AG10803 (cell line): ENCODE results near the gene NDUFS6.

Source experiments
- DNase-seq: peaks from one replicate; pipeline ENCODE4 v3.0.0; 2010; ENCODE audit warnings: low read depth
- H3K4me3 ChIP-seq: 2 replicates; pipeline ENCODE4 v1.5.1; 2011; ENCODE audit warnings: mild to moderate bottlenecking, low read length, control low read depth
- TF ChIP-seq, protein P1 (sequence below): conservative IDR thresholded peaks from 2 replicates; pipeline ENCODE4 v1.5.1; 2011; ENCODE audit warnings: mild to moderate bottlenecking, low read length, control low read depth, inconsistent platforms

Gene NDUFS6

GRCh38 chr5:1784197-1785050 is 16.8 kb upstream of the NDUFS6 start:
- no peak overlapping the region for H3K4me3 ChIP-seq
- no peak for DNase-seq
- TF ChIP-seq, protein P1, sequence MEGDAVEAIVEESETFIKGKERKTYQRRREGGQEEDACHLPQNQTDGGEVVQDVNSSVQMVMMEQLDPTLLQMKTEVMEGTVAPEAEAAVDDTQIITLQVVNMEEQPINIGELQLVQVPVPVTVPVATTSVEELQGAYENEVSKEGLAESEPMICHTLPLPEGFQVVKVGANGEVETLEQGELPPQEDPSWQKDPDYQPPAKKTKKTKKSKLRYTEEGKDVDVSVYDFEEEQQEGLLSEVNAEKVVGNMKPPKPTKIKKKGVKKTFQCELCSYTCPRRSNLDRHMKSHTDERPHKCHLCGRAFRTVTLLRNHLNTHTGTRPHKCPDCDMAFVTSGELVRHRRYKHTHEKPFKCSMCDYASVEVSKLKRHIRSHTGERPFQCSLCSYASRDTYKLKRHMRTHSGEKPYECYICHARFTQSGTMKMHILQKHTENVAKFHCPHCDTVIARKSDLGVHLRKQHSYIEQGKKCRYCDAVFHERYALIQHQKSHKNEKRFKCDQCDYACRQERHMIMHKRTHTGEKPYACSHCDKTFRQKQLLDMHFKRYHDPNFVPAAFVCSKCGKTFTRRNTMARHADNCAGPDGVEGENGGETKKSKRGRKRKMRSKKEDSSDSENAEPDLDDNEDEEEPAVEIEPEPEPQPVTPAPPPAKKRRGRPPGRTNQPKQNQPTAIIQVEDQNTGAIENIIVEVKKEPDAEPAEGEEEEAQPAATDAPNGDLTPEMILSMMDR: no peak

GRCh38 chr5:1785062-1785461 is 16.1 kb upstream of the NDUFS6 start:
- DNase-seq: no peak
- H3K4me3 ChIP-seq: no peak overlapping the region
- TF ChIP-seq, protein P1: no peak

- no peak overlapping the region for H3K4me3 ChIP-seq
- TF ChIP-seq, protein P1: no peak
These were observed 15.2 kb upstream of the NDUFS6 start for GRCh38 chr5:1785984-1786383.

DNA sequence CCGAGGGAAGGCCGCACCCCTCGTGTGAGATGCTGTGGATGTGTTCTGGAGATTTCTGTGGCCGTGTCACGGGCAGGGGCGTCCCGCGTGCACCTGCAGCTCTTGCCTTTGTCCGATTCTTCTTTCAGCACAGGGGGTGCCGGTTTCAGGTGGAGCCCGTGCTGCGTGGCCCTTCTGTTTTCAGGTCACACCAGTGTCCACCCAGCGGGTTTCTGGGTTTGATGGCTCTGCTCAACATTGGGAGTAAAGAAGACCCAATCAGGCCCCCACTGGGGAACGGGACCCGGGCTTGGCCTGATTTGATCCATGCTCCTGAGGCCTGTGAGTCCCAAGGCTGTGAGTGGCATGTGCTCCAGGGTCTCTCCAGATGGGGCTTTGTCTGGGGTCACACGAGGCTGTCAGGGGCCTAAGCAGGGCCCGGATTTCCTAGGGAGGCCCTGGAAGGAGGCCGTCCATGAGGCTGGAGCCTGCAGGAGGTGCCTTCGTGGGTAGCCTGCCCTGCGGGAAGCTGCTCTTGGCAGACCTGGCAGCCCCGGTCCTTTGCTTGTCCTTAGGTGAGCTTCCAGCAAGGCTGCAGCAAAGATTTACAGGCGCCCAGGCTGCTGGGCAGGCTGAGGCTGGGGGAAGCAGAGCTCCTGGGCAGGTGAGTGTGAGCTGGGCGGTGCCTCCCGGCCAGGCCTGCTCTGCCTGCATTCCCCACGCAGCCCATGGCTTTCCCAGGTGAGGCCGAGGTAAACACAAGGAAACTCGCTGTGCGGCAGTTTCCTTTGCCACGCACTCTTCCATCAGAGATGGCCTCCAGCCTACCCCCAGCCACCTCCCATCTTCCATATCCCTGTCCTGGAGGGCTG is 14.4 kb upstream of the NDUFS6 start:
- no peak for DNase-seq
- H3K4me3 ChIP-seq: no peak overlapping the region
- TF ChIP-seq, protein P1: no peak

More at GRCh38 chr5:1785984-1786383, 15.2 kb upstream of the NDUFS6 start:
- no peak for DNase-seq

DNA sequence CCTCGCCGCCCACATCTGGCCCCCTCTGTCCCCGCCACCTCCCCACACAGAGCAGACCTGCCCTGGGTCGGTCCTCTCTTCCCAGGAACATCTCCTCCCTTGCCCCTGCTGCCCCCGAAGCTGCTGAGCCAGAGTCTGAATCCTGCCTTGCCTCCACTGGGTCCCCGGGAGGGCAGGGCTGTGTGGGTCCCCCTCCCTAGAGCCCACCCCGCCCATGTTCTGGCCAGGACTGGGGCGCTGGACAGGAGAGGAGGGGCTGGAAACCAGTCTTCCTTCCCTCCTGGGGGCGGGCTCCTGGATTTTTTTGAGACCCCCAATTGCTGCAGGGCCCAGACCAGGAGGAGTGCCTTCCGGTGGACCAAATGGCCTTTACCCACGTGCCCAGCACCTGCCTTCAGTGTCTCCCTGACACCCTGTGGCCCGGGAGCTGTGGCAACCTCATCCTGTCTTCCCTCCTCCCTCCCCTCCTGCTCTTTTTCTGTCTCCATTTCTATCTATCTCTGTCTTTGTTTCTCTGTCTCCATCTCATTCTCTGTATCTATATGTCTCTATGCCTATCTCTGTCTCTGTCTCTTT is 13.6 kb upstream of the NDUFS6 start:
- DNase-seq: no peak
- H3K4me3 ChIP-seq: no peak overlapping the region

GRCh38 chr5:1788200-1788599 is 13.0 kb upstream of the NDUFS6 start:
- no peak overlapping the region for H3K4me3 ChIP-seq
- TF ChIP-seq, protein P1: no peak

More for the DNA sequence above, 13.6 kb upstream of the NDUFS6 start:
- TF ChIP-seq, protein P1: no peak

More at GRCh38 chr5:1788200-1788599, 13.0 kb upstream of the NDUFS6 start:
- no peak for DNase-seq
